KMS-11 (cell line): ENCODE results near the gene ARPC3.
"Not testable (repeated sequence)": the region's sequence is repeated elsewhere in the genome, so short reads cannot be mapped to it uniquely, and the experiment has no call there.

Experiments
- H2AFZ ChIP-seq: fragments of 200-600 bp; sonication (generic); 2 replicates; pipeline ENCODE4 v1.6.1; 2016; ENCODE audit warnings: antibody characterized with exemption, mixed run types, low read depth
- H3K27ac ChIP-seq: fragments of 200-600 bp; sonication (generic); 2 replicates; pipeline ENCODE4 v1.6.1; 2016; ENCODE audit warnings: mild to moderate bottlenecking, mixed run types
- H3K27me3 ChIP-seq: fragments of 200-600 bp; sonication (generic); 2 replicates; pipeline ENCODE4 v1.6.1; 2017; ENCODE audit warnings: mild to moderate bottlenecking, low read depth, mixed run types, moderate library complexity; ENCODE audit not compliant: insufficient read depth
- H3K36me3 ChIP-seq: fragments of 200-600 bp; sonication (generic); 2 replicates; pipeline ENCODE4 v1.6.1; 2017; ENCODE audit warnings: mild to moderate bottlenecking, mixed run types; ENCODE audit not compliant: insufficient read depth
- H3K4me1 ChIP-seq: fragments of 200-600 bp; sonication (generic); 2 replicates; pipeline ENCODE4 v1.6.1; 2016; ENCODE audit warnings: mild to moderate bottlenecking, low read depth, mixed run types; ENCODE audit not compliant: poor library complexity, severe bottlenecking
- H3K4me2 ChIP-seq: fragments of 200-600 bp; sonication (generic); 2 replicates; pipeline ENCODE4 v1.7.0; 2016; ENCODE audit warnings: mild to moderate bottlenecking, mixed run types
- H3K4me3 ChIP-seq: fragments of 200-600 bp; sonication (generic); IDR thresholded peaks from 2 replicates; pipeline ENCODE4 v1.6.1; 2017; ENCODE audit warnings: low read depth, low read length, mixed read lengths; ENCODE audit not compliant: insufficient read depth
- H3K79me2 ChIP-seq: fragments of 200-600 bp; sonication (generic); 2 replicates; pipeline ENCODE4 v1.6.1; 2016; ENCODE audit warnings: low read depth, mixed run types; ENCODE audit not compliant: insufficient read depth
- H3K9ac ChIP-seq: fragments of 200-600 bp; sonication (generic); 2 replicates; pipeline ENCODE4 v1.6.1; 2016; ENCODE audit warnings: mild to moderate bottlenecking, mixed run types
- H4K20me1 ChIP-seq: fragments of 200-600 bp; sonication (generic); 2 replicates; pipeline ENCODE4 v1.6.1; 2016; ENCODE audit warnings: mild to moderate bottlenecking, mixed run types; ENCODE audit not compliant: insufficient read depth
- TF ChIP-seq, protein P1 (sequence below): fragments of 200-600 bp; sonication (generic); conservative IDR thresholded peaks from 2 replicates; pipeline ENCODE4 v1.6.1; 2017; ENCODE audit warnings: low read depth, mild to moderate bottlenecking, antibody characterized with exemption, low read length, moderate library complexity, mixed read lengths

Gene ARPC3

GRCh38 chr12:110436231-110436630, 13.9 kb downstream of the ARPC3 start:
- Histone ChIP-seq H3K4me1 (peaks cover under 1% of the 10 kb centered on the region), H3K4me2 (no peak overlapping the region), H4K20me1 (no peaks in the 10 kb centered on the region), H3K9ac (no peak overlapping the region), H3K27me3 (no peaks in the 10 kb centered on the region), H2AFZ (no peak overlapping the region), H3K27ac (no peak overlapping the region), H3K79me2 (no peaks in the 10 kb centered on the region), H3K4me3 (no peak overlapping the region), H3K36me3 (no peaks in the 10 kb centered on the region)
- TF ChIP-seq, protein P1, sequence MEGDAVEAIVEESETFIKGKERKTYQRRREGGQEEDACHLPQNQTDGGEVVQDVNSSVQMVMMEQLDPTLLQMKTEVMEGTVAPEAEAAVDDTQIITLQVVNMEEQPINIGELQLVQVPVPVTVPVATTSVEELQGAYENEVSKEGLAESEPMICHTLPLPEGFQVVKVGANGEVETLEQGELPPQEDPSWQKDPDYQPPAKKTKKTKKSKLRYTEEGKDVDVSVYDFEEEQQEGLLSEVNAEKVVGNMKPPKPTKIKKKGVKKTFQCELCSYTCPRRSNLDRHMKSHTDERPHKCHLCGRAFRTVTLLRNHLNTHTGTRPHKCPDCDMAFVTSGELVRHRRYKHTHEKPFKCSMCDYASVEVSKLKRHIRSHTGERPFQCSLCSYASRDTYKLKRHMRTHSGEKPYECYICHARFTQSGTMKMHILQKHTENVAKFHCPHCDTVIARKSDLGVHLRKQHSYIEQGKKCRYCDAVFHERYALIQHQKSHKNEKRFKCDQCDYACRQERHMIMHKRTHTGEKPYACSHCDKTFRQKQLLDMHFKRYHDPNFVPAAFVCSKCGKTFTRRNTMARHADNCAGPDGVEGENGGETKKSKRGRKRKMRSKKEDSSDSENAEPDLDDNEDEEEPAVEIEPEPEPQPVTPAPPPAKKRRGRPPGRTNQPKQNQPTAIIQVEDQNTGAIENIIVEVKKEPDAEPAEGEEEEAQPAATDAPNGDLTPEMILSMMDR = no peak

DNA sequence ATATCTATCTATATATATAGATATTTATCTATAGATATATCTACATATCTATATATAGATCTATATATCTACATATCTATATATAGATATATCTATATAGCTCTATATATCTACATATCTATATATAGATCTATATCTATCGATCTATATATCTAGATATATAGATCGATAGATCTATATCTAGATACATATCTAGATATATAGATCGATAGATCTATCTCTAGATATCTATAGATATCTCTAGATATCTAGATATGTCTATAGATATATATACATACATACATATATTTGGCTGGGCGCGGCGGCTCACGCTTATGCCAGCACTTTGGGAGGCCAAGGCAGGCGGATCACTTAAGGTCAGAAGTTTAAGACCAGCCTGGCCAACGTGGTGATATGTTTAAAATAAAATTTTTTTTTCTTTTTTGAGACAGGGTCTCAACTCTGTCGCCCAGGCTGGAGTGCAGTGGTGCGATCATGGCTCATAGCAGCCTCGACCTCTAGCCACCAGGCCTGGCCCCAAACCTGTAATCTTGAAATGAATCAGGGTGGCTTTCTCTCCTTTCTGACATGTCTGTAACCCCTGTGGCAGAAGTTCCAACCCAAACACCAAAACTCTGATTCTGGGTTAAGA, 18.1 kb downstream of the ARPC3 start:
- no peak overlapping the region for H3K4me2 ChIP-seq
- H3K79me2 ChIP-seq = no peaks in the 10 kb centered on the region
- H3K4me3 ChIP-seq = no peak overlapping the region
- H3K9ac ChIP-seq = no peak overlapping the region
- no peaks in the 10 kb centered on the region for H3K36me3 ChIP-seq
- no peaks in the 10 kb centered on the region for H3K27me3 ChIP-seq
- peaks cover 4% of the 10 kb centered on the region for H3K4me1 ChIP-seq
- no peak overlapping the region for H2AFZ ChIP-seq
- H3K27ac ChIP-seq = no peak overlapping the region
- TF ChIP-seq, protein P1 = no peak
- no peaks in the 10 kb centered on the region for H4K20me1 ChIP-seq

DNA sequence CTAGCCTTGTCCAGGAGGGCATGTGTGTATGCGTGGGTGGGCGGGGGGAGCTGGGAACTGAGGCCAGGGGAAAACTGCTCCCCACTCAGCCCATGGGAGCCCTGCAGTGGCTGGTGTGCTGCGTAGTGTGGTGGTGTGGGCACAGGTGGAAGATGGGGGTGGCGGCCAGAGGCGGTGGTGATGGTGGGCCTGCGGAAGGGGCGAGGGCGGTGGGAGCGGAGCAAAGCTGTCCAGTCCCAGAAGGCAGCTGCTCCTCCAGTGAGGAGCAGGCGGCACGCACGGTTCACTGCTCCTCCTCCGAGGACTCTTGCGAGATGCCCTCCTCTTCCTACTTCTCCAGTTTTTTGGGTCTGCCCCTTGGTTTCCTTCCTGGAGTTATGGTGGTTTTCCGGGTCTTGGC, 20.5 kb downstream of the ARPC3 start:
- not testable (repeated sequence) for H3K4me1 ChIP-seq, H3K4me3 ChIP-seq, H2AFZ ChIP-seq, H4K20me1 ChIP-seq, H3K4me2 ChIP-seq, H3K36me3 ChIP-seq, H3K79me2 ChIP-seq, H3K9ac ChIP-seq, H3K27ac ChIP-seq, H3K27me3 ChIP-seq

GRCh38 chr12:110426406-110426805, 23.7 kb downstream of the ARPC3 start:
- Histone ChIP-seq H3K79me2 (no peaks in the 10 kb centered on the region), H3K9ac (no peak overlapping the region), H3K27me3 (no peaks in the 10 kb centered on the region), H3K36me3 (no peaks in the 10 kb centered on the region), H3K4me2 (no peak overlapping the region), H4K20me1 (no peaks in the 10 kb centered on the region), H3K4me3 (no peak overlapping the region), H3K27ac (no peak overlapping the region), H2AFZ (no peak overlapping the region), H3K4me1 (peaks cover 4% of the 10 kb centered on the region)
- TF ChIP-seq, protein P1 = no peak

DNA sequence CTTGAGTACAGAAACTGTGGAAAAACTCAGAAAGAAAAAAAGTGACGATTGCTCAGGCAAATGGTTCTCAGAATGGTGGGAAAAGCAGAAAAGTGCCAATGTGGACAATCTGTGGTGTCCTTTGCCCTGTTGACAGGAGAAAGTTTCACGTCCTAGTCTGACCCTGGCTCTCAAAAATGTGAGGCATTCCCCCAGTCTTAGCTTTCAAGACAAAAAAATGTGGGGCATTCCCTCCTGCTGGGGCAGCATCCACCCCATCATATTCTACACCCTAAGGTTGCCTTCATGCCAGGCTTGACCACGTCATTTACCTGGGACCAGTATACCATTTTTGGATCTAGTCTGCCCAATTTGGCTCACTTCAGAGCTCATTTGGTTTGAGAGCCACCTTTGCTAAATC, 25.9 kb downstream of the ARPC3 start:
- H3K27me3 ChIP-seq = no peaks in the 10 kb centered on the region
- no peak overlapping the region for H3K4me3 ChIP-seq
- H3K36me3 ChIP-seq = no peaks in the 10 kb centered on the region
- no peak overlapping the region for H3K9ac ChIP-seq
- no peak overlapping the region for H3K4me2 ChIP-seq
- no peaks in the 10 kb centered on the region for H3K79me2 ChIP-seq
- no peak overlapping the region for H2AFZ ChIP-seq
- H3K27ac ChIP-seq = no peak overlapping the region
- H4K20me1 ChIP-seq = no peaks in the 10 kb centered on the region
- H3K4me1 ChIP-seq = no peaks in the 10 kb centered on the region
- TF ChIP-seq, protein P1 = no peak
